ENCODE measurements around the gene SMAD6. TPM values are rescaled to one million over a fixed set of nuclear protein-coding genes. Genes with fewer than 3 reads are reported as not detected.

Gene SMAD6
- total RNA-seq, 2 donors from 2014 or later = 9.4 to 22.0 TPM

DNA sequence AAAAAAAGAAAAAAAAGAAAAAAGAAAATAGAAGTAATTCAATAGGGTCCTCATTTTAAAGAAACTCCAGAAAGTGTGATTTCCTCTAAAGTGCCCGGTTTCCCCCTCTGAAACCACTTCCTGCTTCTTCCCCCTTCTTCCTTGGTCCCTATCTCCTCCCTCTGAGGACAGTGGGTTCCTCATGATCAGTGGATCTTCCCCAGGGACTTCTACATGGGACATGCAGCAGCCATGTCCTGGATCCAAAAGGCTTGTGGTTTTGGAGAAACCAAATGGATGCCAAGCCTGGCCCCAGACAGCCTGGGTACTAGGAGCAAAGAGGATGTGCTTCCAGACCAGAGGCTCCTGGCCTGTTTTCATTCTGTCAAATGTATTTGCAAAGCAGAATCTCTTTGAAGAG is 26.6 kb upstream of the SMAD6 start:
- Histone ChIP-seq H3K4me1 (no peaks in the 10 kb centered on the region), H3K27me3 (no peaks in the 10 kb centered on the region), H3K4me3 (no peak overlapping the region), H3K27ac (no peak overlapping the region), H3K36me3 (no peaks in the 10 kb centered on the region), H3K9ac (ENCODE audit: low read depth in 2 of 2, low read length in 2 of 2) (no peak overlapping the region), H3K9me3 (no peaks in the 10 kb centered on the region)
- TF ChIP-seq CTCF (IDR thresholded peaks at IDR 0.05) = no peak
- DNase-seq = no peak
- intact Hi-C loops (cut with DNase I) = no loop called here

- no peaks in the 10 kb centered on the region for H3K27me3 ChIP-seq
- intact Hi-C loops (cut with DNase I) = no loop called here
- no peak for TF ChIP-seq CTCF (IDR thresholded peaks at IDR 0.05)
- H3K4me1 ChIP-seq = no peaks in the 10 kb centered on the region
- H3K9ac ChIP-seq (ENCODE audit: low read depth in 2 of 2, low read length in 2 of 2) = no peak overlapping the region
- H3K4me3 ChIP-seq = no peak overlapping the region
- H3K9me3 ChIP-seq = no peaks in the 10 kb centered on the region
- no peak overlapping the region for H3K27ac ChIP-seq
- DNase-seq = no peak
- H3K36me3 ChIP-seq = no peaks in the 10 kb centered on the region
Observed at GRCh38 chr15:66677336-66677735, 24.7 kb upstream of the SMAD6 start.

DNA sequence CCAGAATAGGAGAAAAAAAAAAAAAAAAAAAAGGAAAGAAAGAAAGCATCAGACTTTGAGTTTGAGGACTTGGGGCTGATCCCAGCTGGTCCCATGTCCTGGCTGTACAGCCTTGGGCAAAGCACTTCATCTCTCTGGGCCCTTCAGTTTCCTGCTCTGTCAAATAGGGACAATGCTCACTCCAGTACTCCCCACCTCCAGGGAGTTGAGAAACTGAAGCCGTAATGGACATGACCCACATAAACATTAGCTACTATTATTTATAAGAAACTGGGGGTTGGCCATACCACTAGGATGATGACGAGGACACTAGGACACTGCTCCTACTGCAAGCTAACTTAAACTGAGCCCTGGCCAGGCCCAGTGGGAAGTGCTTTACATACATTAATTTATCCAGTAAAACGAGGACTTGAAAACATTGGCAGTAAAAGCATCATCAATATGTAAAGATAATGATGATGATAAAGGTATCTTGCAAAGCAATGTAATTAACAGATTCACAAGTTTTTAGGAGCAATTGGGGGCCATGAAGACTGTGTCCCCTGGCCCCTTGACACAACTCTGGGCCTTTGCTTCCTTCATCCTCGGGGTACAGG is 22.9 kb upstream of the SMAD6 start:
- intact Hi-C loops (cut with DNase I) = no loop called here
- H3K27me3 ChIP-seq = no peaks in the 10 kb centered on the region
- no peak overlapping the region for H3K27ac ChIP-seq
- DNase-seq = no peak
- no peak for TF ChIP-seq CTCF (IDR thresholded peaks at IDR 0.05)
- H3K9me3 ChIP-seq = no peaks in the 10 kb centered on the region
- no peaks in the 10 kb centered on the region for H3K4me1 ChIP-seq
- no peak overlapping the region for H3K9ac ChIP-seq (ENCODE audit: low read depth in 2 of 2, low read length in 2 of 2)
- H3K36me3 ChIP-seq = no peaks in the 10 kb centered on the region
- H3K4me3 ChIP-seq = no peak overlapping the region

- H3K4me1 ChIP-seq = no peaks in the 10 kb centered on the region
Observed at GRCh38 chr15:66679657-66680108, 22.4 kb upstream of the SMAD6 start.

GRCh38 chr15:66680502-66680901 is 21.5 kb upstream of the SMAD6 start:
- Histone ChIP-seq H3K4me3 (no peak overlapping the region), H3K36me3 (no peaks in the 10 kb centered on the region), H3K27me3 (no peaks in the 10 kb centered on the region), H3K27ac (no peak overlapping the region), H3K9me3 (no peaks in the 10 kb centered on the region), H3K4me1 (no peaks in the 10 kb centered on the region), H3K9ac (ENCODE audit: low read depth in 2 of 2, low read length in 2 of 2) (no peak overlapping the region)
- intact Hi-C loops (cut with DNase I) = no loop called here
- TF ChIP-seq CTCF (IDR thresholded peaks at IDR 0.05) = no peak
- DNase-seq = no peak

More at GRCh38 chr15:66679657-66680108, 22.4 kb upstream of the SMAD6 start:
- Histone ChIP-seq H3K36me3 (no peaks in the 10 kb centered on the region), H3K27me3 (no peaks in the 10 kb centered on the region), H3K4me3 (no peak overlapping the region), H3K9ac (ENCODE audit: low read depth in 2 of 2, low read length in 2 of 2) (no peak overlapping the region), H3K27ac (no peak overlapping the region), H3K9me3 (no peaks in the 10 kb centered on the region)
- no peak for TF ChIP-seq CTCF (IDR thresholded peaks at IDR 0.05)
- intact Hi-C loops (cut with DNase I) = no loop called here
- no peak for DNase-seq

All from colonic mucosa (tissue), 4 donors.